Measurements from ENCODE around the gene ERICH4. TPM values are rescaled to one million over a fixed set of nuclear protein-coding genes. Genes with fewer than 3 reads are reported as not detected.

ERICH4 gene
- total and polyA plus RNA-seq, 2 of the 13 experiments (the other 11 are each of a cell fraction or from before 2014, with no cell fraction given): 0.40 to 0.64 TPM

DNA sequence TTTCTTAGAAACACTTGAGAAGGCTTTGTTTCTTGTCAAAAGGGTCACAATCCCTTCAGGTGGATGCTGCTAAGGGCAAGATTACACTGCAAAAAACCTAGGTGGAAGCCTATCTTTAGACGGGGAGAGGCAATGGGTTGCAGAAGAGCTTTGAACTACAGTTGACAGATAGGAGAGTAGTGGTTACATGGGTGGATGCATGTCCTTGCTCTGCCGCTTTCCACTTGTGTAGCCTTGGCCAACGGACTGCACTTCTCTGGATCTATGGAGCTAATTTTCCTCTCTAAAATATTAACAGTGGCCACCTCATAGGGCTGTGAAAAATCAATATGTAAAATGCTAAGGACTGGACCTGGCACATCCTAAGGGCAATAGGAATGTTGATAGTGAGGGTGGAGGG lies 44.4 kb upstream of the ERICH4 start:
- intact Hi-C loops (cut with micrococcal nuclease; ENCODE audit: unreplicated experiment) (no loop called here), in situ Hi-C loops (cut with HindIII; ENCODE audit: extremely low pct_ligation_motif_present, low pct_unique_long_range_greater_than_20kb) (no loop called here)
- Histone ChIP-seq H3K9me3 (ENCODE audit: low read length) (no peaks in the 10 kb centered on the region), H4K20me1 (ENCODE audit: insufficient read depth, low read length) (no peaks in the 10 kb centered on the region), H3K79me2 (ENCODE audit: insufficient read depth, low read length) (peaks cover 32% of the 10 kb centered on the region), H3K4me3 (replicated peaks in 1 of 3; ENCODE audit: insufficient read depth in 1 of 3, low read depth in 2 of 3, low read length in 3 of 3) (peak overlapping the region; percentile 86 to 94 (median 90)), H3K27ac (ENCODE audit: extremely low read length, insufficient read depth, low read length) (peak overlapping the region; percentile 94), H3K9ac (ENCODE audit: insufficient read depth, low read depth, low read length) (peak overlapping the region; percentile 93), H3K36me3 (replicated peaks in 1 of 2; ENCODE audit: control insufficient read depth in 1 of 2, insufficient read depth in 2 of 2, low read length in 2 of 2) (no peaks in the 10 kb centered on the region), H2AFZ (ENCODE audit: low read length) (no peak overlapping the region), H3K27me3 (ENCODE audit: control insufficient read depth in 1 of 2, insufficient read depth in 2 of 2, low read length in 2 of 2) (no peaks in the 10 kb centered on the region; a peak in 1 of 5 replicates), H3K4me2 (ENCODE audit: low read depth, low read length) (peak overlapping the region; percentile 83), H3K4me1 (ENCODE audit: insufficient read depth, low read length) (peaks cover 23% of the 10 kb centered on the region)
- CTCF ChIA-PET (ENCODE audit: low intra/inter-chr PET ratio, low total read pairs): no interaction called here
- no TSS peak for BruUV-seq (replicated peaks)
- POLR2A ChIA-PET: interaction anchor here (1.0 to 1.6 kb wide), 2 partner anchors 10 to 29 kb away, joined by 3 to 8 read pairs; partner anchors contain the start of gene B3GNT8
- WGBS (ENCODE audit: low lambda C conversion rate): 6% methylated on average over 3 of the region's 3 CpGs
- DNase-seq (ENCODE audit: low spot score) (no peak), FAIRE-seq (no peak), ATAC-seq (peak; percentile 33; the same call in 2 of the 3 replicates)
- TF ChIP-seq TBX3 (IDR thresholded peaks at IDR 0.05; ENCODE audit: borderline replicate concordance) (no peak), TCF7L2 (IDR thresholded peaks at IDR 0.05; ENCODE audit: low read depth, low read length) (no peak), CHCHD3 (CRISPR knock-in tag; IDR thresholded peaks at IDR 0.05) (no peak), RFX1 (IDR thresholded peaks at IDR 0.05) (peak; percentile 49; the same call in 1 of the 2 replicates), YY1 (IDR thresholded peaks at IDR 0.05; ENCODE audit: insufficient read depth, insufficient replicate concordance, low read depth, low read length) (no peak)

DNA sequence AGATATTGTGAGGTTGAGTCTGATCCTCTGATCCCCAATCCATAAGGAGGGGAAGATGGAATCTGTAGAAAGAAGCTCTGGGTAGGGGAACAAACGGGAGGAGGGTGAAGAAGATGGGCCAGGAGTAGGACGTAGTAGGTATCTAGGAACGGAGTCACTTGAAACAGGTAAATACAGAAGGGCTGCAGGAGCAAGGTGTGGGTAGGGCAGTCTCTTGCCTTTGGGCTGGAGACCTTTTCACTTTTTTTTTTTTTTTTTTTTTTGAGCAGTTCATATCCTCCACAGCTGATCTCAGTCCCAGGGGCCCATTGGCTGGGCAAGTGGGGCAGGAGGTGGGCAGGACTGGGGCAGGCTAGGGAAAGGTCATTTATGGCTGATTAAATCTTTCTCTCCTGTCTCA lies 43.9 kb upstream of the ERICH4 start:
- no TSS peak for BruUV-seq (replicated peaks)
- ChIA-PET CTCF (ENCODE audit: low intra/inter-chr PET ratio, low total read pairs) (no interaction called here), POLR2A (interaction anchor here (1.6 kb wide), 1 partner anchor 9 kb away, joined by 8 read pairs; no protein-coding TSS in a partner anchor)
- no peak for TF ChIP-seq ZNF549 (CRISPR knock-in tag; IDR thresholded peaks at IDR 0.05)
- no peak for TF ChIP-seq PPARG (CRISPR knock-in tag; conservative IDR thresholded peaks at IDR 0.05)
- no peak for TF ChIP-seq SRSF1 (optimal IDR thresholded peaks at IDR 0.05; ENCODE audit: low read depth, low read length)
- TF ChIP-seq NCOA1 (CRISPR knock-in tag; IDR thresholded peaks at IDR 0.05): no peak
- no peak for TF ChIP-seq ZNF547 (CRISPR knock-in tag; IDR thresholded peaks at IDR 0.05)
- no peak for TF ChIP-seq NRL (CRISPR knock-in tag; IDR thresholded peaks at IDR 0.05; ENCODE audit: borderline replicate concordance)
- TF ChIP-seq ZNF772 (CRISPR knock-in tag; IDR thresholded peaks at IDR 0.05): no peak
- TF ChIP-seq ZNF563 (CRISPR knock-in tag; IDR thresholded peaks at IDR 0.05): no peak
- H4K20me1 ChIP-seq (ENCODE audit: insufficient read depth, low read length): no peaks in the 10 kb centered on the region
- peak overlapping the region; percentile 93; the same call in 1 of the 2 replicates for H3K9ac ChIP-seq (ENCODE audit: insufficient read depth, low read depth, low read length)
- no peaks in the 10 kb centered on the region for H3K9me3 ChIP-seq (ENCODE audit: low read length)
- FAIRE-seq (no peak), ATAC-seq (no peak), DNase-seq (ENCODE audit: low spot score) (no peak)
- intact Hi-C loops (cut with micrococcal nuclease; ENCODE audit: unreplicated experiment) (no loop called here), in situ Hi-C loops (cut with HindIII; ENCODE audit: extremely low pct_ligation_motif_present, low pct_unique_long_range_greater_than_20kb) (no loop called here)
- peak overlapping the region; percentile 83 for H3K4me2 ChIP-seq (ENCODE audit: low read depth, low read length)
- H3K79me2 ChIP-seq (ENCODE audit: insufficient read depth, low read length): peaks cover 32% of the 10 kb centered on the region
- H2AFZ ChIP-seq (ENCODE audit: low read length): no peak overlapping the region
- no peaks in the 10 kb centered on the region for H3K36me3 ChIP-seq (replicated peaks in 1 of 2; ENCODE audit: control insufficient read depth in 1 of 2, insufficient read depth in 2 of 2, low read length in 2 of 2)
- peaks cover 23% of the 10 kb centered on the region for H3K4me1 ChIP-seq (ENCODE audit: insufficient read depth, low read length)
- 65% methylated on average over 3 of the region's 3 CpGs for WGBS (ENCODE audit: low lambda C conversion rate)
- H3K4me3 ChIP-seq (replicated peaks in 1 of 3; ENCODE audit: insufficient read depth in 1 of 3, low read depth in 2 of 3, low read length in 3 of 3): peak overlapping the region; percentile 2 to 94 (median 10); a peak in 3 of 6 replicates
- H3K27ac ChIP-seq (ENCODE audit: extremely low read length, insufficient read depth, low read length): no peak overlapping the region
- H3K27me3 ChIP-seq (ENCODE audit: control insufficient read depth in 1 of 2, insufficient read depth in 2 of 2, low read length in 2 of 2): no peaks in the 10 kb centered on the region; a peak in 1 of 5 replicates

All from HepG2 (cell line).